Stimulated activated CD8-positive, alpha-beta memory T cell treated with anti-CD3 and anti-CD28 coated beads, Interleukin-7, amount 100 ng/mL, for 1 hour (primary cell): ENCODE data around the gene ATP8B1.
"Not testable (repeated sequence)": the region's sequence is repeated elsewhere in the genome, so short reads cannot be mapped to it uniquely, and the experiment has no call there.

Experiments
- DNase-seq, 2 donors: peaks; one replicate each; pipeline ENCODE4 v3.0.0-alpha.2; 2020; ENCODE audit warnings: low read depth in 2 of 2

The ATP8B1 gene

GRCh38 chr18:57727952-57728807 is 74.9 kb downstream of the ATP8B1 start:
- no peak for DNase-seq

GRCh38 chr18:57719211-57719935 is 83.7 kb downstream of the ATP8B1 start:
- not testable (repeated sequence) for DNase-seq

- no peak for DNase-seq
These were observed 86.6 kb downstream of the ATP8B1 start for GRCh38 chr18:57716549-57716948.

- no peak for DNase-seq
These were observed 87.4 kb downstream of the ATP8B1 start for GRCh38 chr18:57715671-57716070.

GRCh38 chr18:57715073-57715472 is 88.0 kb downstream of the ATP8B1 start:
- DNase-seq: no peak

- DNase-seq: no peak
These were observed 92.9 kb downstream of the ATP8B1 start for GRCh38 chr18:57710226-57710625.

- DNase-seq: no peak
These were observed 93.8 kb downstream of the ATP8B1 start for GRCh38 chr18:57709335-57709734.

GRCh38 chr18:57708288-57708687 is 94.8 kb downstream of the ATP8B1 start:
- DNase-seq: no peak

GRCh38 chr18:57705832-57706595 is 97.1 kb downstream of the ATP8B1 start:
- no peak for DNase-seq

- no peak for DNase-seq
These were observed 98.1 kb downstream of the ATP8B1 start for GRCh38 chr18:57705011-57705410.

GRCh38 chr18:57698571-57699276 is 104.4 kb downstream of the ATP8B1 start:
- no peak for DNase-seq

- no peak for DNase-seq
These were observed 105.7 kb downstream of the ATP8B1 start for GRCh38 chr18:57697426-57697825.

GRCh38 chr18:57696271-57696670 is 106.8 kb downstream of the ATP8B1 start:
- no peak for DNase-seq

GRCh38 chr18:57691363-57691762 is 111.8 kb downstream of the ATP8B1 start:
- DNase-seq: no peak

- DNase-seq: no peak
These were observed 115.1 kb downstream of the ATP8B1 start for GRCh38 chr18:57687970-57688369.

GRCh38 chr18:57683470-57683869 is 119.6 kb downstream of the ATP8B1 start:
- DNase-seq: no peak

GRCh38 chr18:57677262-57678211 is 125.6 kb downstream of the ATP8B1 start:
- DNase-seq: no peak

GRCh38 chr18:57674891-57675290 is 128.2 kb downstream of the ATP8B1 start:
- no peak for DNase-seq

- DNase-seq: no peak
These were observed 133.1 kb downstream of the ATP8B1 start for GRCh38 chr18:57670046-57670445.

- no peak for DNase-seq
These were observed 135.1 kb downstream of the ATP8B1 start for GRCh38 chr18:57668021-57668420.
